IMR-90 (cell line): Measurements from ENCODE around the gene NACC2. TPM values are rescaled to one million over a fixed set of nuclear protein-coding genes. Genes with fewer than 3 reads are reported as not detected.

Experiments
- ATAC-seq: fragments of 200-7000 bp; cut with Tn5 transposase; 2 replicates; pipeline ENCODE4 v1.9.1; 2020; ENCODE audit warnings: low read depth, mild to moderate bottlenecking, moderate library complexity
- BruUV-seq: library from RNA; stranded (reverse); fragments of 400-500 nt; replicated peaks from 2 replicates; lab custom pipeline; 2021; lab: Mats Ljungman, UMichigan
- CTCF ChIA-PET: fragments of 300-600 bp; formaldehyde crosslinking; extraction: SDS; loops from one replicate; lab custom pipeline; 2021; ENCODE audit warnings: antibody characterized with exemption; lab: Yijun Ruan, JAX
- POLR2A ChIA-PET: fragments of 300-600 bp; sonication (Branson Sonifier 250); formaldehyde crosslinking; loops from one replicate; lab custom pipeline; 2022; ENCODE audit warnings: antibody characterized with exemption; ENCODE audit not compliant: unreplicated experiment; lab: Charles Lee
- DNase-seq: peaks from one replicate; pipeline ENCODE4 v3.0.0; 2013
- H2AFZ ChIP-seq: replicated peaks from 2 replicates; pipeline ENCODE3; 2013; ENCODE audit warnings: low read length, mild to moderate bottlenecking; ENCODE audit not compliant: poor library complexity
- H2AK5ac ChIP-seq: 2 replicates; pipeline ENCODE4 v1.6.1; 2013; ENCODE audit warnings: low read depth, low read length, inconsistent platforms
- H2AK9ac ChIP-seq: replicated peaks from 2 replicates; pipeline ENCODE3; 2013; ENCODE audit warnings: mild to moderate bottlenecking, low read depth, low read length, moderate library complexity; ENCODE audit not compliant: poor library complexity
- H2BK120ac ChIP-seq: 2 replicates; pipeline ENCODE4 v1.6.1; 2013; ENCODE audit warnings: low read depth, low read length, inconsistent platforms
- H2BK15ac ChIP-seq: 3 replicates; pipeline ENCODE4 v1.6.1; 2013; ENCODE audit warnings: low read depth, low read length, inconsistent platforms
- H2BK20ac ChIP-seq: 2 replicates; pipeline ENCODE4 v1.6.1; 2013; ENCODE audit warnings: low read depth, mild to moderate bottlenecking, inconsistent platforms, low read length, moderate library complexity
- H2BK5ac ChIP-seq: 2 replicates; pipeline ENCODE4 v1.6.1; 2013; ENCODE audit warnings: mild to moderate bottlenecking, low read depth, low read length, inconsistent platforms; ENCODE audit not compliant: poor library complexity, severe bottlenecking
- H3K14ac ChIP-seq: replicated peaks from 2 replicates; pipeline ENCODE4 v1.6.1; 2013; ENCODE audit warnings: low read depth, low read length, inconsistent platforms
- H3K18ac ChIP-seq: 2 replicates; pipeline ENCODE4 v1.6.1; 2013; ENCODE audit warnings: low read depth, low read length, control low read depth
- H3K23ac ChIP-seq: 2 replicates; pipeline ENCODE4 v1.6.1; 2013; ENCODE audit warnings: low read depth, low read length, inconsistent platforms
- H3K27ac ChIP-seq: 2 replicates; pipeline ENCODE4 v1.5.1; 2013; ENCODE audit warnings: mild to moderate bottlenecking, control low read depth, low read length; ENCODE audit not compliant: insufficient read depth
- H3K27me3 ChIP-seq: 2 replicates; pipeline ENCODE4 v1.6.1; 2013; ENCODE audit warnings: low read length; ENCODE audit not compliant: control insufficient read depth, insufficient read depth
- H3K36me3 ChIP-seq: 2 replicates; pipeline ENCODE4 v1.6.1; 2013; ENCODE audit warnings: low read length, mixed read lengths; ENCODE audit not compliant: control insufficient read depth, insufficient read depth
- H3K4ac ChIP-seq: 2 replicates; pipeline ENCODE4 v1.6.1; 2013; ENCODE audit warnings: low read depth, low read length, inconsistent platforms
- H3K4me1 ChIP-seq: 2 replicates; pipeline ENCODE4 v1.6.1; 2013; ENCODE audit warnings: low read length, mixed read lengths; ENCODE audit not compliant: control insufficient read depth, insufficient read depth
- H3K4me2 ChIP-seq: 2 replicates; pipeline ENCODE4 v1.6.1; 2013; ENCODE audit warnings: low read depth, mild to moderate bottlenecking, control low read depth, low read length, moderate library complexity
- H3K4me3 ChIP-seq: 2 replicates; pipeline ENCODE4 v1.5.1; 2013; ENCODE audit warnings: low read depth, mild to moderate bottlenecking, control low read depth, low read length, moderate library complexity; ENCODE audit not compliant: insufficient read depth
- H3K56ac ChIP-seq: 2 replicates; pipeline ENCODE4 v1.6.1; 2013; ENCODE audit warnings: low read length, inconsistent platforms; ENCODE audit not compliant: insufficient read depth; ENCODE audit errors: extremely low read depth
- H3K79me1 ChIP-seq, 2 experiments: 2 replicates each; pipeline ENCODE4 v1.6.1; 2013; ENCODE audit warnings: low read length in 2 of 2, inconsistent platforms in 1 of 2, low read depth in 1 of 2
- H3K9ac ChIP-seq: 2 replicates; pipeline ENCODE4 v1.6.1; 2013; ENCODE audit warnings: low read depth, low read length, control low read depth
- H3K9me1 ChIP-seq: 2 replicates; pipeline ENCODE4 v1.6.1; 2013; ENCODE audit warnings: low read length, inconsistent platforms; ENCODE audit not compliant: insufficient read depth
- H3K9me3 ChIP-seq: 2 replicates; pipeline ENCODE4 v1.6.1; 2013; ENCODE audit warnings: low read length; ENCODE audit not compliant: control insufficient read depth, insufficient read depth
- H4K20me1 ChIP-seq: 2 replicates; pipeline ENCODE4 v1.6.1; 2013; ENCODE audit warnings: low read length, inconsistent platforms; ENCODE audit not compliant: insufficient read depth
- H4K5ac ChIP-seq: 2 replicates; pipeline ENCODE4 v1.6.1; 2013; ENCODE audit warnings: mild to moderate bottlenecking, low read depth, low read length, control low read depth
- H4K8ac ChIP-seq, 2 experiments: 2 replicates each; pipeline ENCODE4 v1.6.1; 2013; ENCODE audit warnings: low read depth in 2 of 2, low read length in 2 of 2, control low read depth in 1 of 2, inconsistent platforms in 1 of 2
- H4K91ac ChIP-seq: 2 replicates; pipeline ENCODE4 v1.6.1; 2013; ENCODE audit warnings: low read depth, low read length, inconsistent platforms; ENCODE audit not compliant: insufficient read depth
- BHLHE40 ChIP-seq: fragments of 150-350 bp; IDR thresholded peaks from 2 replicates; pipeline ENCODE4 v1.6.1; 2016; ENCODE audit warnings: mild to moderate bottlenecking, low read depth, low read length
- CEBPB ChIP-seq: IDR thresholded peaks from 2 replicates; pipeline ENCODE4 v1.6.1; 2012; ENCODE audit warnings: low read depth, low read length, improper control_type of control experiment
- CHD1 ChIP-seq: IDR thresholded peaks from 2 replicates; pipeline ENCODE4 v1.6.1; 2012; ENCODE audit warnings: low read depth, low read length, improper control_type of control experiment
- FOS ChIP-seq: fragments of 150-350 bp; IDR thresholded peaks from 2 replicates; pipeline ENCODE4 v1.6.1; 2016; ENCODE audit warnings: low read depth, low read length
- MAFK ChIP-seq: IDR thresholded peaks from 2 replicates; pipeline ENCODE4 v1.6.1; 2012; ENCODE audit warnings: low read depth, low read length, improper control_type of control experiment
- MAZ ChIP-seq: IDR thresholded peaks from 2 replicates; pipeline ENCODE4 v1.6.1; 2012; ENCODE audit warnings: low read depth, mild to moderate bottlenecking, low read length, improper control_type of control experiment, moderate library complexity, borderline replicate concordance
- MXI1 ChIP-seq: IDR thresholded peaks from 2 replicates; pipeline ENCODE4 v1.6.1; 2012; ENCODE audit warnings: low read depth, mild to moderate bottlenecking, low read length, moderate library complexity, borderline replicate concordance
- NFE2L2 ChIP-seq: fragments of 150-350 bp; IDR thresholded peaks from 2 replicates; pipeline ENCODE4 v1.6.1; 2016; ENCODE audit warnings: low read depth, mild to moderate bottlenecking, low read length
- POLR2A ChIP-seq: IDR thresholded peaks from 2 replicates; pipeline ENCODE4 v1.6.1; 2012; ENCODE audit warnings: mild to moderate bottlenecking, low read depth, low read length
- RAD21 ChIP-seq: IDR thresholded peaks from 2 replicates; pipeline ENCODE4 v1.6.1; 2012; ENCODE audit warnings: low read length, improper control_type of control experiment
- RCOR1 ChIP-seq: IDR thresholded peaks from 2 replicates; pipeline ENCODE4 v1.6.1; 2012; ENCODE audit warnings: mild to moderate bottlenecking, low read length, improper control_type of control experiment; ENCODE audit not compliant: insufficient replicate concordance
- RFX5 ChIP-seq: IDR thresholded peaks from 2 replicates; pipeline ENCODE4 v1.8.0; 2012; ENCODE audit warnings: low read depth, mild to moderate bottlenecking, low read length, moderate library complexity
- SMC3 ChIP-seq: fragments of 150-350 bp; IDR thresholded peaks from 2 replicates; pipeline ENCODE4 v1.6.1; 2016; ENCODE audit warnings: low read depth, mild to moderate bottlenecking, antibody characterized with exemption, low read length, moderate library complexity
- WGBS, 2 experiments: methylation state at CpG; one replicate each; pipeline versions ENCODE4 v1.1.5 to v1.1.7; 2013; ENCODE audit warnings: missing lambda C conversion rate in 2 of 2; ENCODE audit not compliant: insufficient read length in 1 of 2; ENCODE audit errors: extremely low coverage in 2 of 2; 5-methylcytosine and 5-hydroxymethylcytosine counted together
- dilution Hi-C: fragments of 300-500 bp; cut with HindIII; formaldehyde crosslinking; loops from one replicate; pipeline ENCODE4 v1.14.3; 2018; ENCODE audit warnings: low sequenced_read_pairs; ENCODE audit not compliant: unreplicated experiment
- in situ Hi-C: fragments of 300-500 bp; cut with MboI; formaldehyde crosslinking; loops from 3 replicates; pipeline ENCODE4 v1.14.3; 2019; ENCODE audit warnings: low sequenced_read_pairs, inconsistent platforms, mixed read lengths
- intact Hi-C: fragments of 100-400 bp; cut with micrococcal nuclease; formaldehyde crosslinking; loops from 2 replicates; pipeline ENCODE4 v1.10.0; 2022
- polyA plus RNA-seq, 3 experiments: library from polyadenylated mRNA; depleted of rRNA; stranded (reverse); fragments of >200 nt; gene quantifications; 2 replicates each; pipeline ENCODE4 v1.2.3, GENCODE V29; 2012; ENCODE audit warnings: low replicate concordance in 1 of 3
- total RNA-seq: library from RNA; depleted of rRNA; stranded (reverse); fragments of >200 nt; gene quantifications from 2 replicates; pipeline ENCODE4 v1.2.3, GENCODE V29; 2012
- TF ChIP-seq, protein P1 (sequence below): fragments of 150-350 bp; IDR thresholded peaks from 2 replicates; pipeline ENCODE4 v1.6.1; 2016; ENCODE audit warnings: low read depth, mild to moderate bottlenecking, low read length, moderate library complexity, borderline replicate concordance

The NACC2 gene
- total and polyA plus RNA-seq, 2 of the 4 experiments (the other 2 are of a cell fraction), result 7.9 to 19.0 TPM

DNA sequence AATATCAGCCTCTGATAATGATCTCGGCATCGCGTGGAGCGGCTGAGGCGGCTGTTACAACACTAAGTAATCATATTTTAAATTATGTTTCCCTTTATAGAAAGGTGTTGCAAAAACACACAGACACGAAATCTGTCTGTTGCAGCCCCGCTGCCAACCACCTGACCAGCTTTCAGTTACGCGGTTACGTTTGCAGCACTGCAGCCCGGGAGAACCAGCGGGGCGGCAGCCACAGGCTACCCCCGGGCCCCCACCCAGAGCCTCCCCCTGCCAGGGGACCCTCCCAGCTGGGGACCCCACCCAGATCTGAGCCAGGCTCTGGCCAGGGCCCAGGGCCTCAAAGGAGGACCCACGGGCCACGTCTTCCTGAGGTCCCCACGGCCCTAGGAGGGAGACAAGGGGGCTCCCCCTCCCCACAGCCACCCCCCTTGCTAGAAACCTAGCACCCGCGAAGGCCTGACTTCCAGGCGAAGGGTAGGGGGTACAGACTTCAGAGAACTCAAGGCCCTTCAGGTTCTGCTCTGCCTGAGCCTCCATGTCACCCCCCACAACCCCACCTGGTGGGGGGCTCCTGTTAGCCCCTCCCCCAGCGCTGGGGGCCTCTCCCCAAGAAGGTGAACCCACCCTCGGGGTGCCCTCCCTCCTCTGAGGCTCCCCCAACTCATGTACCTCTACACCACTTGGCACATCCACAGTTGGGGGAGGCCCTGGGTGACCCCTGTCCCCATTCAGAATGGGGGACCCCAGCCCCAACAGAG, 6.0 kb downstream of the NACC2 start (continued):
- TF ChIP-seq MXI1, result no peak

DNA sequence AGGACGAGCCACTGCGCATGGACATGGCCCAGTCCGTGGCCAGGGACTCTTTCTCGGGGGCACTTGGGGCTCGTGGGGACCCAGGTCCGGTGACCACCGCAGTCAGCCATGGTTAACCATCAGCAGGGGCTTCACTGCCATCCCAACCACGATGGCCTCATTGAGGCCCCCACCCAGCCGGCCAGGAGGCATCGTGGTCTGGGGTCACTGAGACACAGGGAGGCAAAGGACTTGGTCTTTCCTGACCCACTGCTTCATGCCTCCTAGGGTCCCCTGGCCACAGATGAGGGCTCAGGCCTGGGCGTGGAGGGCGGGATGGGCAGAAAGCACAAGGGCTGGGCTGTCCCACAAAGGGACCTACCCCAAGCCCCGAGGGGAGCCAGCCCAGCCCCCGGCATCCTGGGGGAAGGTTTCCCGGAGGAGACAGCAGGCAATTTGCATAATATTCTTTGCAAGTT, 6.6 kb downstream of the NACC2 start:
- Histone ChIP-seq H3K18ac (no peak overlapping the region), H3K79me1 (peaks cover 3 to 70% of the 10 kb centered on the region in 2 experiments; a peak in 3 of 4 replicates), H4K91ac (no peak overlapping the region), H3K27ac (no peak overlapping the region), H3K27me3 (no peaks in the 10 kb centered on the region), H2BK15ac (no peak overlapping the region), H4K8ac (no peak overlapping the region), H4K5ac (no peak overlapping the region), H3K4me2 (no peak overlapping the region), H3K4me3 (no peak overlapping the region), H4K20me1 (peaks cover 91% of the 10 kb centered on the region), H3K4ac (no peak overlapping the region), H3K9me1 (peaks cover 5% of the 10 kb centered on the region), H2BK5ac (no peak overlapping the region), H3K9ac (no peak overlapping the region), H2AFZ (no peak overlapping the region), H2AK5ac (no peak overlapping the region), H3K23ac (no peak overlapping the region), H3K4me1 (peaks cover 18% of the 10 kb centered on the region), H2BK20ac (no peak overlapping the region), H3K9me3 (no peaks in the 10 kb centered on the region), H2AK9ac (no peak overlapping the region), H2BK120ac (no peak overlapping the region), H3K36me3 (peaks cover 8% of the 10 kb centered on the region; the same call in 1 of the 2 replicates), H3K56ac (no peak overlapping the region), H3K14ac (no peak overlapping the region)
- ChIA-PET CTCF (no interaction called here), POLR2A (no interaction called here)
- in situ Hi-C loops (no loop called here), dilution Hi-C loops (no loop called here), intact Hi-C loops (no loop called here)
- 96% methylated on average over 10 of the region's 15 CpGs; no CpG with 5 or more reads in 1 of the 2 experiments for WGBS, 2 experiments
- BruUV-seq, result no TSS peak
- DNase-seq, result no peak
- ATAC-seq, result no peak
- TF ChIP-seq, protein P1, sequence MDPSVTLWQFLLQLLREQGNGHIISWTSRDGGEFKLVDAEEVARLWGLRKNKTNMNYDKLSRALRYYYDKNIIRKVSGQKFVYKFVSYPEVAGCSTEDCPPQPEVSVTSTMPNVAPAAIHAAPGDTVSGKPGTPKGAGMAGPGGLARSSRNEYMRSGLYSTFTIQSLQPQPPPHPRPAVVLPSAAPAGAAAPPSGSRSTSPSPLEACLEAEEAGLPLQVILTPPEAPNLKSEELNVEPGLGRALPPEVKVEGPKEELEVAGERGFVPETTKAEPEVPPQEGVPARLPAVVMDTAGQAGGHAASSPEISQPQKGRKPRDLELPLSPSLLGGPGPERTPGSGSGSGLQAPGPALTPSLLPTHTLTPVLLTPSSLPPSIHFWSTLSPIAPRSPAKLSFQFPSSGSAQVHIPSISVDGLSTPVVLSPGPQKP, result no peak
- TF ChIP-seq RFX5 (no peak), MAFK (no peak), BHLHE40 (no peak), FOS (no peak), MAZ (no peak), CEBPB (no peak), RAD21 (no peak), POLR2A (no peak), SMC3 (no peak), MXI1 (no peak), RCOR1 (no peak), CHD1 (no peak), NFE2L2 (no peak)
